Adrenal gland (tissue), 12 donors: ENCODE data around the gene SCN10A. TPM values are rescaled to one million over a fixed set of nuclear protein-coding genes. Genes with fewer than 3 reads are reported as not detected.

Source experiments
- DNase-seq, 7 donors: peaks; one replicate each; pipeline ENCODE4 v3.0.0-alpha.2; 2019 to 2020
- H3K27ac ChIP-seq, 5 donors: fragments of 200-600 bp; sonication (generic) in 4 of 5; 1 replicate in 3 of 5; 2 replicates in 2 of 5; pipeline versions ENCODE4 v1.5.1 to v1.8.0; 2016 to 2020; ENCODE audit warnings: mild to moderate bottlenecking in 1 of 5
- H3K27me3 ChIP-seq: fragments of 200-600 bp; 2 replicates; pipeline ENCODE4 v1.8.0; 2021
- H3K36me3 ChIP-seq, 2 donors: fragments of 200-600 bp; replicated peaks in 1 of 2; 1 replicate in 1 of 2; 2 replicates in 1 of 2; pipeline versions ENCODE4 v1.5.1 to v1.8.0; 2018 to 2022
- H3K4me1 ChIP-seq, 2 donors: fragments of 200-600 bp; replicated peaks in 1 of 2; 1 replicate in 1 of 2; 2 replicates in 1 of 2; pipeline versions ENCODE4 v1.5.1 to v1.8.0; 2018 to 2021
- H3K4me3 ChIP-seq, 4 donors: fragments of 200-600 bp; sonication (generic) in 3 of 4; one replicate each; pipeline ENCODE4 v1.5.1; 2016 to 2018
- H3K9me3 ChIP-seq, 3 donors: fragments of 200-600 bp; sonication (generic) in 1 of 3; replicated peaks in 1 of 3; 1 replicate in 2 of 3; 2 replicates in 1 of 3; pipeline versions ENCODE4 v1.5.1 to v1.8.0; 2016 to 2021
- POLR2A ChIP-seq, 2 donors: fragments of 450-650 bp; IDR thresholded peaks; one replicate each; pipeline ENCODE4 v1.6.1; 2017; ENCODE audit warnings: antibody characterized with exemption in 2 of 2, mild to moderate bottlenecking in 2 of 2, moderate library complexity in 1 of 2
- WGBS, 4 donors: extraction: QIAGEN DNeasy Blood & Tissue Kit in 2 of 4; methylation state at CpG; one replicate each; pipeline versions ENCODE4 v1.1.5 to v1.1.7; 2013 to 2017; 5-methylcytosine and 5-hydroxymethylcytosine counted together
- intact Hi-C, 2 donors: fragments of 100-400 bp; cut with DNase I; formaldehyde crosslinking; loops; one replicate each; pipeline versions ENCODE4 v1.14.1 to v1.15.0; 2022 to 2023
- polyA plus RNA-seq, 3 donors: library from polyadenylated mRNA; stranded (reverse); fragments of 200-250 nt in 2 of 3; fragments of 350-450 nt in 1 of 3; fragmentation: Illumina TruSeq in 1 of 3; extraction: RNeasy Lipid Tissue Mini Kit (QIAGEN cat#74804) in 1 of 3; gene quantifications; one replicate each; pipeline ENCODE4 v1.2.3, GENCODE V29; 2013 to 2014
- total RNA-seq, 9 donors: library from RNA; depleted of rRNA in 4 of 9; stranded (reverse); fragments of >200 nt in 4 of 9; fragments of 120-200 nt in 1 of 9; fragmentation: NEBNext Ultra II Directional in 1 of 9; extraction: Animal tissue kit (Norgen Biotek cat#: 25700) in 1 of 9; gene quantifications; one replicate each; pipeline versions ENCODE4 v1.1.0 to v1.2.4, GENCODE V29; 2013 to 2023
- TF ChIP-seq, protein P1 (sequence below), 6 experiments: fragments of 450-650 bp in 4 of 6; fragments of 200-600 bp in 2 of 6; sonication (generic) in 1 of 6; IDR thresholded peaks; 1 replicate in 5 of 6; 2 replicates in 1 of 6; pipeline versions ENCODE4 v1.5.1 to v1.8.0; 2016 to 2021; ENCODE audit warnings: antibody characterized with exemption in 6 of 6, mild to moderate bottlenecking in 2 of 6, moderate library complexity in 1 of 6
- donor health status: healthy with polysubstance abuse.
- donor health status: Bipolar disorder and iron deficiency.
- donor health status: DM: yes; HTN: yes; CAD: no.
- donor health status: DM: no; HTN: no; CAD: no.
- donor health status: DM: no; HTN: no; CAD: no.
- donor health status: DM: yes; HTN: yes; CAD: no.

Gene SCN10A
- total and polyA plus RNA-seq, 12 donors = not detected

GRCh38 chr3:38690185-38690584 lies 125.8 kb downstream of the SCN10A start:
- Histone ChIP-seq H3K9me3 (no peaks in the 10 kb centered on the region), H3K36me3 (no peaks in the 10 kb centered on the region), H3K4me1 (no peaks in the 10 kb centered on the region), H3K4me3 (no peak overlapping the region), H3K27ac (no peak overlapping the region), H3K27me3 (no peaks in the 10 kb centered on the region)
- TF ChIP-seq POLR2A (IDR thresholded peaks at IDR 0.05) = no peak
- TF ChIP-seq, protein P1, sequence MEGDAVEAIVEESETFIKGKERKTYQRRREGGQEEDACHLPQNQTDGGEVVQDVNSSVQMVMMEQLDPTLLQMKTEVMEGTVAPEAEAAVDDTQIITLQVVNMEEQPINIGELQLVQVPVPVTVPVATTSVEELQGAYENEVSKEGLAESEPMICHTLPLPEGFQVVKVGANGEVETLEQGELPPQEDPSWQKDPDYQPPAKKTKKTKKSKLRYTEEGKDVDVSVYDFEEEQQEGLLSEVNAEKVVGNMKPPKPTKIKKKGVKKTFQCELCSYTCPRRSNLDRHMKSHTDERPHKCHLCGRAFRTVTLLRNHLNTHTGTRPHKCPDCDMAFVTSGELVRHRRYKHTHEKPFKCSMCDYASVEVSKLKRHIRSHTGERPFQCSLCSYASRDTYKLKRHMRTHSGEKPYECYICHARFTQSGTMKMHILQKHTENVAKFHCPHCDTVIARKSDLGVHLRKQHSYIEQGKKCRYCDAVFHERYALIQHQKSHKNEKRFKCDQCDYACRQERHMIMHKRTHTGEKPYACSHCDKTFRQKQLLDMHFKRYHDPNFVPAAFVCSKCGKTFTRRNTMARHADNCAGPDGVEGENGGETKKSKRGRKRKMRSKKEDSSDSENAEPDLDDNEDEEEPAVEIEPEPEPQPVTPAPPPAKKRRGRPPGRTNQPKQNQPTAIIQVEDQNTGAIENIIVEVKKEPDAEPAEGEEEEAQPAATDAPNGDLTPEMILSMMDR (IDR thresholded peaks at IDR 0.05) = no peak
- 67 to 95% (median 91%) methylated on average over 2 of the region's 2 CpGs for WGBS, 4 donors
- DNase-seq = no peak
- intact Hi-C loops = no loop called here

- Histone ChIP-seq H3K4me3 (no peak overlapping the region), H3K9me3 (no peaks in the 10 kb centered on the region), H3K4me1 (no peaks in the 10 kb centered on the region), H3K27ac (no peak overlapping the region), H3K36me3 (no peaks in the 10 kb centered on the region), H3K27me3 (no peaks in the 10 kb centered on the region)
- DNase-seq = no peak
- WGBS, 4 donors = 84 to 89% (median 88%) methylated on average over 3 of the region's 3 CpGs
- intact Hi-C loops = no loop called here
- no peak for TF ChIP-seq POLR2A (IDR thresholded peaks at IDR 0.05)
- TF ChIP-seq, protein P1 (IDR thresholded peaks at IDR 0.05) = no peak
Observed at GRCh38 chr3:38689774-38690173, 126.2 kb downstream of the SCN10A start.

DNA sequence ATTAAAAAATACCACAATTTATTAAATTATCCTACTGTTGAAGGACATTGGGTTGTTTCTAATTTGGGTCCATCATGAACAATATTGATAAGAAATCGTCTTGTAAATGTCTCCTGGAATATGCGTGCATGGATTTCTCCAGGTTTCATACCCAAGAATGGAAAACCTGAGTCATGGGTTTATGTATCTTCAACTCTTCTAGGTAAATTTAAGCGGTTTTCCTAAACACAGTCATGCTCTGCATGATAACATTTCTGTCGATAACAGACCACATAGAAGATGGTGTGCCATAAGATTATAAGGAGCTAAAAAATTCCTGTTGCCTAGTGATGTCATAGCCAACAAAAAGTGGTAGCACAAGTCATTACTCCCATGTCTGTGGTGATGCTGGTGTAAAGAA lies 126.7 kb downstream of the SCN10A start:
- no peaks in the 10 kb centered on the region for H3K4me1 ChIP-seq
- no peaks in the 10 kb centered on the region for H3K36me3 ChIP-seq
- TF ChIP-seq, protein P1 (IDR thresholded peaks at IDR 0.05) = no peak
- TF ChIP-seq POLR2A (IDR thresholded peaks at IDR 0.05) = no peak
- WGBS, 4 donors = 68 to 76% (median 71%) methylated on average over 4 of the region's 4 CpGs
- intact Hi-C loops = no loop called here
- no peaks in the 10 kb centered on the region for H3K9me3 ChIP-seq
- no peak for DNase-seq
- H3K27ac ChIP-seq = no peak overlapping the region
- no peak overlapping the region for H3K4me3 ChIP-seq
- H3K27me3 ChIP-seq = no peaks in the 10 kb centered on the region

DNA sequence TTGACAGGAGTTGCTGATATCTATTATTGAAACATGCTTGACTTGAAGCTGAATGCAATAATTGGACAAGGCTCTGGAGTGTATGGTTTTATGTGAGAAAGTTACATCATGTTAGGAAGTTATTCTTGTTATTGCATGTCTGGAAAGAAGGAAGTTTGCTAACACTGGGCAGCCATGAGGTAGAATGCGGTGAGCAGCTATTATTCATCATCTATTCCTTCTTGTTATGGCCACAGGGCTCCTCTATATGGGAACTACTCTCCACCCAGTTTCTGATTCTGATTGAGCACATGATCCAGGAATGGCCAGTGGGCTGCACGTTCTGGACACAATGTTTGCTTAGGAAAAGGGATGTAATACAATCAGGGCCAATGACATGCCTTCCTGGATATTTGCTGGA lies 128.7 kb downstream of the SCN10A start:
- H3K27ac ChIP-seq = no peak overlapping the region
- intact Hi-C loops = no loop called here
- DNase-seq = no peak
- H3K4me1 ChIP-seq = no peaks in the 10 kb centered on the region
- H3K36me3 ChIP-seq = no peaks in the 10 kb centered on the region
- H3K9me3 ChIP-seq = no peaks in the 10 kb centered on the region
- no peak overlapping the region for H3K4me3 ChIP-seq
- TF ChIP-seq, protein P1 (IDR thresholded peaks at IDR 0.05) = no peak
- no peak for TF ChIP-seq POLR2A (IDR thresholded peaks at IDR 0.05)
- no peaks in the 10 kb centered on the region for H3K27me3 ChIP-seq
- WGBS, 4 donors = 64 to 73% (median 67%) methylated on average over 2 of the region's 2 CpGs
